GM19193 (cell line): Measurements from ENCODE around the gene TM9SF4.

Experiments used
- POLR2A ChIP-seq: IDR thresholded peaks from 4 replicates; pipeline ENCODE4 v1.6.1; 2011; ENCODE audit not compliant: insufficient read depth, insufficient read length; ENCODE audit errors: extremely low read depth

Gene TM9SF4

GRCh38 chr20:32158943-32159660 is 49.6 kb downstream of the TM9SF4 start:
- no peak for TF ChIP-seq POLR2A

- no peak for TF ChIP-seq POLR2A
Measured at GRCh38 chr20:32159766-32160221, 50.3 kb downstream of the TM9SF4 start.

- no peak for TF ChIP-seq POLR2A
Measured at GRCh38 chr20:32160341-32160740, 50.8 kb downstream of the TM9SF4 start.

- TF ChIP-seq POLR2A = no peak
Measured at GRCh38 chr20:32162351-32162750, 52.8 kb downstream of the TM9SF4 start.

DNA sequence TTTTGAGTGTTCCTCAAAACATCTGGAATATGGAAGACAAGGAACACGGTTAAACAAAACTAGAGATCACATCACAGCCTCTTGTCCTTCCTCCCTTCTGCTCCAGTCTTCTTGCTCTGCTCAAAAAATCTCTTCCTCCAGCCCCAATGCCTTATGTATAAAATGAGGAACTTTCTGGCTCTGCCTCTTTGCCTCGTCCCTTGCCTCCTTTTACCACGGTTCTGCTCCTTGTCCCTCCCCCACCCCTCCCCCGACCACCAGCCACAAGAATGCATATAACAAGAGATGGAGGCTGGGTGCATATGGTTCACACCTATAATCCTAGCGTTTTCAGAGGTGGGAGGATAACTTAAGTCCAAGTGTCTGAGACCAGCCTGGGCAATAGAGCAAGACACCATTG is 54.4 kb downstream of the TM9SF4 start:
- TF ChIP-seq POLR2A = no peak

DNA sequence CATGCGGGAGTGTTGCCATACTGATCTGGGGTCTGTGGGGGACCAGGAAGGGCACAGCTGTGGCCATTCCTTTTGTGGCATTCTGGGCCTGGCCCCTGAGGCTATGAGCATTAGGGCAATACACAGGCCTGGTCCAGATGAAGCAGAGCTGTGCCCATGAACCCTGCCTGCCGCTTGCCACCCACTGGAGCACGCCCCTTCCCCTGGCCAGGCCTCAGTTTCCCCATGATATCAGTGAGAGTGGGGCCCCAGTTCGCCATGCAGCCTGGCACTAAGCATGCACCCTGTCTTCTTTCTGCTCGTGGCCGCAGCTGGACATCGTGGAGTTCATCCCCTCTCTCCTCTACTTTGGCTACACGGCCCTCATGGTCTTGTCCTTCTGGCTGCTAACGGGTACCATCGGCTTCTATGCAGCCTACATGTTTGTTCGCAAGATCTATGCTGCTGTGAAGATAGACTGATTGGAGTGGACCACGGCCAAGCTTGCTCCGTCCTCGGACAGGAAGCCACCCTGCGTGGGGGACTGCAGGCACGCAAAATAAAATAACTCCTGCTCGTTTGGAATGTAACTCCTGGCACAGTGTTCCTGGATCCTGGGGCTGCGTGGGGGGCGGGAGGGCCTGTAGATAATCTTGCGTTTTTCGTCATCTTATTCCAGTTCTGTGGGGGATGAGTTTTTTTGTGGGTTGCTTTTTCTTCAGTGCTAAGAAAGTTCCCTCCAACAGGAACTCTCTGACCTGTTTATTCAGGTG is 55.6 kb downstream of the TM9SF4 start:
- TF ChIP-seq POLR2A = no peak

- no peak for TF ChIP-seq POLR2A
Measured at GRCh38 chr20:32165836-32166545, 56.5 kb downstream of the TM9SF4 start.

DNA sequence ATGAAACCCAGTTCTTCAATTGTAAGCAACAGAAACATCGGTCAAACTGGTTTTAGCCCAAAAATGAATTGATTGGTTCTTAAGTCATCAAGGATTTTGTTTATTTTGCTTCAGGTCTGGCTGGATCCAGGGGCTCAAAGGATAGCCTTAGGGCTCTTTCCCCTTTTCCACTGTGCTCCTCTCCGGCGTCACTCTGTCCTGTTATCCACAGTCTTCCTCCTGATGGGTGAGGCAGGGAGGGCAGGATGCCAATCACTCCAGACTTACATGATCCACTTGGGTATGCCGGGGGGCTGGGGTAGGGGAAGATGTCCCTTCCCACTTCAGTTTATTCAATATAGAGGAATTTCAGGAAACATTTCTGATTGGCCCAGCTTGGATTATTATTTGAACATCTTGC is 58.0 kb downstream of the TM9SF4 start:
- TF ChIP-seq POLR2A = no peak

DNA sequence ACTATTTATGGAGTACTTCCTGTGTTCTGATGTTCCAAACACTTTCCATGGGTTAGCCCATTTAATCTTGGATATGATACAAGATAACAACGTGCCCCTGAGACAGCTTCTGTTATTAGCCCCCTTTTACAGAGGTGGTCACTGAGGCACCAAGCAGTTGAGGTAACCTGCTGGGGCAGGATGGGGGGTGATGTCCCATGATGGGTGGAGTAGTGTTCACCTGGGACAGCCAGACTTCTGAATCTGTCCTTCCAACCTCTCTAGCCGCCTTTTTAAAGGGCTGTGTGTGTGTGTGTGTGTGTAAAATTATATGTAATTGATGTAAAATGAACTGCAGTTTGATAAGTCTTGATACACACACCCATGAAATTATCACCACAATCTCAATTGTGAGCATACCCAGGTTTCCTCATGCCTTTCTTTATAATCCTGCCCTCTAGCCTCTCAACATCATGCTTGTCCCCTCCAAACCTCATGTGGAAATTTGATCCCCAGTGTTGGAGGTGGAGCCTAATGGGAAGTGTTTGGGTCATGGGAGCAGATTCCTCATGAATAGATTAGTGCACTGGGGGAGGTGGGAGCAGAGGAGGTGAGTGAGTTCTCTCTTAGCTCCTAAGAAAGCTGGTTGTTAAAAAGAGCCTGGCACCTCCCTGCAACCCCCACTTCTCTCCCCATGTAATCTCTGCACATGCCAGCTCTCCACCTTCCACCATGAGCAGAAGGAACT is 58.8 kb downstream of the TM9SF4 start:
- no peak for TF ChIP-seq POLR2A

DNA sequence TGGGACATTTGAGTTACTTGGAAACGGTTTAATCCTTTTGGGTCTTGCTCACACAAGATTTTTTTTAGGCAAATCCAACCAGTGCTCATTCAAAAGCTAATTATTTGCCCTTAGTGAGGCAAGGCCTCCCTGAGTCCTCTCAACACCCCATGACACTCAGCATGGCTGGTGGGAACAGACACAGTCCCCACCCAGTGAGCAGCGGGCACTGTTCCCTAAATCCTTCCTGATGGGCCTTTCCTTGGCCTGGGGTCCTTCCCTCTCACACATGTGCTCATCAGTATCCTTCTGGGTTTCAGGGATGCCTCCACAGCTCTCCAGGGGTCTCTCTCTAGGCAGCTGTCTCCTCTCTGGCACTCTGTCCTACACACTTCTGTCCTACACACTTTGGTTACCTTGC is 70.0 kb downstream of the TM9SF4 start:
- TF ChIP-seq POLR2A = no peak

GRCh38 chr20:32179934-32180333 is 70.4 kb downstream of the TM9SF4 start:
- TF ChIP-seq POLR2A = no peak

DNA sequence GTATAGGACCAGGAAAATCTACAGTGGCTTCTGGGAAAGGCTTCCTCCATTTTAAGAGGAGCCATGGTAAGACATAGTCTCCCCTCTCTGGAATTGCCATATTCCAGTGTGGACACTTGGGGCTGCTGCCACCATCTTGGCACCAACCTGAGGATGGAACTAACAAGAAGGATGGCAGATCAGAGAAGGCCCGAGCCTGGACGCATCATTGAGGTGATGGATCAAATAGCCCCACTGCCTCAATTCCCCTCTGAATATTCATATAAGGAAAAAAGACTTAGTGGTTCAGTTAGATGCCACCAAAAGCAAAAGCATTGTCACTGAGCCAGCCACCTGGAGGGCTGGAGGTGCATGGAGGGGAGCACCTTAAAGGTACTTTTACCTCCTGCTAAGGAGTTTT is 72.1 kb downstream of the TM9SF4 start:
- TF ChIP-seq POLR2A = no peak

DNA sequence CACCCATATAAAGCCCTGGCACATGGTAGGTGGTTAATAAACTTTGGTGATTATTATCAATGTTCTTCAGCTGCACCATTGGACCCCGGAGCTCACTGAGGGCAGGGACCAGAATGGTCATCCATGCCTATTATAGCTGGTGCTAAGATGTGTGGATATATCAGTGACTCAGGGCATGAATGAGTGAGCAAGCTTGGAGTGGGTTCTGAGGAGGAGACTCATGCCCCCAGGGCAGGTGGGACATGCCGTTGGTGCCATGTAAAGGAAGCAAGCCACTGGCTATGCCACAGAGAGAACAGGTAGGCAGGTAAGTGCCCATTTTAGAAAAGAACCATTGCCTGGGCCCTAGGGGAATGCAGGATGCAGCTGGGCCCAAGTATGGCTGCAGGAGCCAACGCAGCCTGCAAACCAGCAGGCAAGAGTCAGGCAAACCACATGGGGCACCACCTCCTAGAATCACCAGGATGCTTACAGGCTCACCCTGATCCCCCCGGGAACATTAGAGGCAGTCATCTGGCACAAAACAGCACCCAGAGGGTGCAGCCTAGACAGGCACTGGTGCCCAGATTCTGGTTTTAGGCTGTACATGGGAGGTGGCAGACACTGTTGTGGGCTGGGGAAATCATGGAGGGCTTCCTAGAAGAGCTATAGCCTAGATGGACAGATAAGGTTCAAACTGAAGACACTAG is 74.6 kb downstream of the TM9SF4 start:
- no peak for TF ChIP-seq POLR2A

GRCh38 chr20:32184961-32185603 is 75.6 kb downstream of the TM9SF4 start:
- no peak for TF ChIP-seq POLR2A
